Heart right ventricle (tissue), 16 donors: ENCODE data around the gene RASGRP1. TPM values are rescaled to one million over a fixed set of nuclear protein-coding genes. Genes with fewer than 3 reads are reported as not detected.
"Not testable (repeated sequence)": the region's sequence is repeated elsewhere in the genome, so short reads cannot be mapped to it uniquely, and the experiment has no call there.

Experiments
- ATAC-seq, 8 donors: fragments of 200-7000 bp; cut with Tn5 transposase; one replicate each; pipeline ENCODE4 v1.9.1; 2020; ENCODE audit warnings: mild to moderate bottlenecking in 8 of 8, moderate library complexity in 8 of 8, moderate number of reproducible peaks in 1 of 8
- DNase-seq, 2 donors: peaks; one replicate each; pipeline ENCODE4 v3.0.0-alpha.2; 2020
- H3K27ac ChIP-seq, 10 donors: fragments of 200-600 bp; sonication (generic) in 2 of 10; one replicate each; pipeline versions ENCODE4 v1.5.0 to v1.8.0; 2020 to 2022; ENCODE audit warnings: mild to moderate bottlenecking in 3 of 10
- H3K27me3 ChIP-seq, 7 donors: fragments of 200-600 bp; one replicate each; pipeline ENCODE4 v1.8.0; 2021 to 2022; ENCODE audit warnings: mild to moderate bottlenecking in 2 of 7
- H3K36me3 ChIP-seq, 9 donors: fragments of 200-600 bp; sonication (generic) in 1 of 9; one replicate each; pipeline versions ENCODE4 v1.5.0 to v1.8.0; 2020 to 2022; ENCODE audit warnings: mild to moderate bottlenecking in 2 of 9
- H3K4me1 ChIP-seq, 9 donors: fragments of 200-600 bp; sonication (generic) in 1 of 9; one replicate each; pipeline versions ENCODE4 v1.5.0 to v1.8.0; 2020 to 2022; ENCODE audit warnings: mild to moderate bottlenecking in 4 of 9
- H3K4me3 ChIP-seq, 10 donors: fragments of 200-600 bp; sonication (generic) in 2 of 10; one replicate each; pipeline versions ENCODE4 v1.5.0 to v1.8.0; 2020 to 2022; ENCODE audit warnings: mild to moderate bottlenecking in 7 of 10, moderate library complexity in 2 of 10
- H3K9me3 ChIP-seq, 11 donors: fragments of 200-600 bp in 10 of 11; sonication (generic) in 2 of 11; one replicate each; pipeline versions ENCODE4 v1.5.0 to v1.8.0; 2013 to 2022; ENCODE audit warnings: mild to moderate bottlenecking in 2 of 11, control low read depth in 1 of 11, moderate library complexity in 1 of 11
- CTCF ChIP-seq, 9 donors: fragments of 200-600 bp; sonication (generic) in 2 of 9; IDR thresholded peaks; one replicate each; pipeline versions ENCODE4 v1.5.0 to v1.8.0; 2021 to 2022; ENCODE audit warnings: antibody characterized with exemption in 9 of 9, mild to moderate bottlenecking in 5 of 9, moderate library complexity in 1 of 9
- WGBS, 2 donors: extraction: QIAGEN DNeasy Blood & Tissue Kit; methylation state at CpG; one replicate each; pipeline ENCODE4 v1.1.7; 2013; ENCODE audit warnings: inconsistent platforms in 1 of 2; 5-methylcytosine and 5-hydroxymethylcytosine counted together
- intact Hi-C, 10 donors: fragments of 100-400 bp; cut with DNase I; formaldehyde crosslinking; loops; one replicate each; pipeline versions ENCODE4 v1.11.1 to v1.14.2; 2022
- polyA plus RNA-seq, 2 donors: library from polyadenylated mRNA; stranded (reverse); fragments of 200-250 nt; gene quantifications; one replicate each; pipeline ENCODE4 v1.2.3, GENCODE V29; 2013
- total RNA-seq, 10 donors: library from RNA; stranded (reverse); fragmentation: NEBNext Ultra II Directional in 3 of 10; extraction: Animal tissue kit (Norgen Biotek cat#: 25700) in 3 of 10; gene quantifications; one replicate each; pipeline versions ENCODE4 v1.2.1 to v1.2.4, GENCODE V29; 2021 to 2023
- donor health status: Arrhythmogenic right ventricular cardiomyopathy.
- donor health status: ischemic (EF 13 %, LVEDD 7.1; RV severe dilation, severe dysfunction).
- donor health status: healthy with polysubstance abuse.
- donor health status: DM: no; HTN: yes; CAD: no.
- donor health status: DM: no; HTN: no; CAD: no.
- donor health status: ischemic (EF 25% LVEDD 6.9; RV normal size, moderate dysfunction).
- donor health status: ischemic (EF 25% LVEDD 5.7; RV mildly dilated, moderate dysfunction).
- donor health status: healthy.
- donor health status: DM: yes; HTN: yes; CAD: no.
- donor health status: Ischemic cardiomyopathy.
- donor health status: ischemic (EF 35%, LVEDD 5.7; RV mildly dilated, moderate dysfunction).
- donor health status: nonischemic (EF 11% LVEDD 7.7; RV severe dilation, severe dysfunction).
- donor health status: DM: yes; HTN: yes; CAD: no.
- donor health status: PGD.
- donor health status: ischemic (EF 29% LVEDD 5.4; RV normal size, mild dysfunction).
- donor health status: nonischemic (EF 23%, LVEDD 6.1; RV moderate dilation, normal function).

Gene RASGRP1
- total and polyA plus RNA-seq, 12 donors = 0.04 to 3.0 (median 0.42) TPM; not detected in 1

DNA sequence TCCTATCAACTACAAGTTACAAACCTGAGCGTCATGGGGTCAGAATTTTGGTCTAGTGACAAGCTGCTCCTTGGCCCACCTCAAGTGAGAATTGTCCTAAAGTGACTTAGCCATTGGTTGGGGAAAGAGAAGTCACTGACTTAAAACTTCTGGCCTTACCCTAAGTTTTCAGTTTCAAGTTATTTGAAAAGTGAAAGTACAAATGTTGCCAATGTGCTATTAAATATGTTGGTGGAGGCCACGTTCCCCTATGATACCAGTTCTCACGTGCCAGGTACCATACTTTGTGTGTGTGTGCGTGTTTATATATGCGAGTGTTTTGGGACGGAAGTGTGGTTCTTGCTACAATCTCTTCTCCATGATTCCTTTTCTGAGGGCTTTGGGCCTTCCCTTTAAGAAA is 22.6 kb upstream of the RASGRP1 start:
- no peak for ATAC-seq
- TF ChIP-seq CTCF (IDR thresholded peaks at IDR 0.05) = no peak

DNA sequence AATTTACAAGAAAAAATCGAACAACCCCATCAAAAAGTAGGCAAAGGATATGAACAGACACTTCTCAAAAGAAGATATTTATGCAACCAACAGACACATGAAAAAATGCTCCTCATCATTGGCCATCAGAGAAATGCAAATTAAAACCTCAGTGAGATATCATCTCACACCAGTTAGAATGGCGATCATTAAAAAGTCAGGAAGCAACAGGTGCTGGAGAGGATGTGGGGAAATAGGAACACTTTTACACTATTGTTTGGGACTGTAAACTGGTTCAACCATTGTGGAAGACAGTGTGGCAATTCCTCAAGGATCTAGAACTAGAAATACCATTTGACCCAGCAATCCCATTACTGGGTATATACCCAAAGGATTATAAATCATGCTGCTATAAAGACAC is 21.4 kb upstream of the RASGRP1 start:
- not testable (repeated sequence) for H3K36me3 ChIP-seq, DNase-seq, H3K4me3 ChIP-seq, ATAC-seq, H3K27ac ChIP-seq, H3K9me3 ChIP-seq, H3K4me1 ChIP-seq, H3K27me3 ChIP-seq
- WGBS, 2 donors = 88 to 91% methylated on average over 2 of the region's 2 CpGs
- intact Hi-C loops = loop anchor here in 1 of 10 donors (5.0 kb wide), 1 partner anchor 49 kb away; no protein-coding TSS in a partner anchor

More for the DNA sequence above, 22.6 kb upstream of the RASGRP1 start:
- H3K4me1 ChIP-seq = no peaks in the 10 kb centered on the region
- peaks cover 0 to 9% (median 0%) of the 10 kb centered on the region in 11 donors for H3K9me3 ChIP-seq
- peaks cover 0 to 3% (median 0%) of the 10 kb centered on the region in 7 donors for H3K27me3 ChIP-seq
- H3K27ac ChIP-seq = no peak overlapping the region
- no peak for DNase-seq
- no peaks in the 10 kb centered on the region for H3K36me3 ChIP-seq
- 80 to 89% methylated on average over 6 of the region's 6 CpGs for WGBS, 2 donors
- H3K4me3 ChIP-seq = no peak overlapping the region
- intact Hi-C loops = loop anchor here in 1 of 10 donors (5.0 kb wide), 1 partner anchor 50 kb away; no protein-coding TSS in a partner anchor

- no peak for DNase-seq
Observed at GRCh38 chr15:38578626-38579025, 14.0 kb upstream of the RASGRP1 start.

DNA sequence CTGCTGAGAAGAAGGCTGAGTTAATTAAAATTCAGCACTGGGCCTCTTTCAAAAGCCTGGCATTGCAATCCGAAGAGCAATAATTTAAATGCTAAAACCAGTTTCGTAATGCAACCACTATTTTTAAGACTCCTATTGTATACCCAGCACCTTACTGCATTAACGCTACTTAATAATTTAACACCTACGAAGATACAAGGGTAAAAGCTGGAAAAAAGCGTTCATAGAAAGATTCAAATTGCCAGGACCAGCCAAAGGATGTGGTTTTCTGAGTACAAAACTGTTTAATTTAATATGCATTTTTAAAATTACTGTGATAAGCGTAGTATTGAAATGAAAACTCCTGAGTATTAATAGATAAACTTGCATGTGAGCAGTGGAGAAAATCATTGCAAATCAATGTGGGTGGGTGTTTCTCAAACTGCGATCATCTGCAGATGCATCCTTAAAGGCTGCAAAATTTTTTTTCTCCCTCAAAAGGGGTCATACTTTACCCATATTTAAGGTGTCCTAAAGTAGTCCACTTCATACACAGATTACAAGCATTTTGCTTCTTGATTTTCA is 12.9 kb upstream of the RASGRP1 start:
- DNase-seq = no peak
- no peak for TF ChIP-seq CTCF (IDR thresholded peaks at IDR 0.05)
- 83 to 88% methylated on average over 7 of the region's 7 CpGs for WGBS, 2 donors
- Histone ChIP-seq H3K27ac (peak overlapping the region in 1 of 10 donors; percentile 59), H3K36me3 (no peaks in the 10 kb centered on the region), H3K27me3 (peaks cover 0 to 8% (median 3%) of the 10 kb centered on the region in 7 donors), H3K9me3 (no peaks in the 10 kb centered on the region), H3K4me1 (no peaks in the 10 kb centered on the region), H3K4me3 (no peak overlapping the region)
- no peak for ATAC-seq
- intact Hi-C loops = no loop called here

More at GRCh38 chr15:38578626-38579025, 14.0 kb upstream of the RASGRP1 start:
- Histone ChIP-seq H3K27me3 (peaks cover 0 to 8% (median 3%) of the 10 kb centered on the region in 7 donors), H3K4me3 (no peak overlapping the region), H3K9me3 (no peaks in the 10 kb centered on the region), H3K27ac (no peak overlapping the region), H3K4me1 (no peaks in the 10 kb centered on the region), H3K36me3 (no peaks in the 10 kb centered on the region)
- no peak for TF ChIP-seq CTCF (IDR thresholded peaks at IDR 0.05)
- ATAC-seq = no peak
- WGBS, 2 donors = 88 to 91% methylated on average over 3 of the region's 3 CpGs
- intact Hi-C loops = no loop called here

DNA sequence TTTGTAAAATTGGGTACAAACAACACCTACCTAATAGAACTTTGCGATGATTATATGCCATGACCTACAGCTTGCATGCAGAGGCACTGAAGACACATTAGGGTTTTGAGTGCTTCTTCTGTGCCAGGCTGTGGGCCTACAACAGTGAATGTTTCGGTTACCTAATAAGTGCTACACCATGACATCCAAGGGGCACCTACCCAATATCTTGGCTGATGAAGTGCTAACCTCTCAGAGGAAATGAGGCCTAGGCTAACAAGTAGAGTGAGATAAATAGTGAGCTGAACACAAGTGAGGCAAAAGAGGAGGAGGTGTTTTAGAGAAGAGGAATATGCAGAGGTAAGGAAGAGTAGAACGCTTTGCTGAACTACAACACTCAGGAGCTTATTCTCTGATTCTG is 12.2 kb upstream of the RASGRP1 start:
- intact Hi-C loops = no loop called here
- Histone ChIP-seq H3K4me3 (no peak overlapping the region), H3K27ac (peak overlapping the region in 1 of 10 donors; percentile 59), H3K4me1 (no peaks in the 10 kb centered on the region), H3K9me3 (no peaks in the 10 kb centered on the region), H3K27me3 (peaks cover 0 to 8% (median 3%) of the 10 kb centered on the region in 7 donors), H3K36me3 (no peaks in the 10 kb centered on the region)
- TF ChIP-seq CTCF (IDR thresholded peaks at IDR 0.05) = no peak
- ATAC-seq (no peak), DNase-seq (no peak)
- WGBS, 2 donors = 91 to 96% methylated on average over 3 of the region's 3 CpGs
